ENCODE results near the gene ELANE.
"Not testable (repeated sequence)": the region's sequence is repeated elsewhere in the genome, so short reads cannot be mapped to it uniquely, and the experiment has no call there.

ELANE gene

DNA sequence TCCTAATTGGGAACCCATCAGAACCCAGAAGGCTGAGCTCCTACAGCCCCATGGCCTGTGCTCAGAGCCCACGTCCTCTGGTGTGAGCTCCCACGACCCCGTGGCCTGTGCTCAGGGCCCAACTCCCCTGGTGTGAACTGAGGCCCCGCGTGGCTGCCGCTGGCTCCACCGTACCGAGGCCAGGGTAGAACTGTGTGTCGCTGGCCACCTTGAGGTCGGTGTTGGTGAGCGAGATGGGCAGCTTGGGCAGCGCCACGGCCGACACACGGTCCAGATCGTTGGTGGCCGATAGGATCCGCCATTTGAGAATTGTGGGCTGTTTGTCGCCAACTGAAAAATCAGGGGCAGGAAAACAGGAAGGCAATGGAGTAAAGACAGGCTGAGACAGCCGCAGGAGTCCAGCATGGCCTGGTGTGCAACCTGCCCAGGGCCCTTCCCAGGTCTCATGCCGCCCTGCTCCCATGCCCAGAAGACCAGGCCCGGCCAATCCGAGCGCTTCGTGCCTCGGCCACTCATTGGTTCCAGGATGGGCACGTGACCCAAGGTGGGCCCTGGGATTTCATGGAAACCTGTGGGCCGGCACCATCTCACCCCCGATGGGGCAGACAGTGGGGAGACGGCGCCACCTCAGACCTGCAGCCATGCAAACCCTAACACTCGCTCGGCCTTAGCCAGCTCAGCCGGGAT is 29.4 kb downstream of the ELANE start:
- DNase-seq = no peak

- DNase-seq = no peak
Measured at GRCh38 chr19:882871-883497, 30.9 kb downstream of the ELANE start.

- DNase-seq = no peak
Measured at GRCh38 chr19:883661-884211, 31.6 kb downstream of the ELANE start.

- DNase-seq = no peak
Measured at GRCh38 chr19:884420-885211, 32.5 kb downstream of the ELANE start.

DNA sequence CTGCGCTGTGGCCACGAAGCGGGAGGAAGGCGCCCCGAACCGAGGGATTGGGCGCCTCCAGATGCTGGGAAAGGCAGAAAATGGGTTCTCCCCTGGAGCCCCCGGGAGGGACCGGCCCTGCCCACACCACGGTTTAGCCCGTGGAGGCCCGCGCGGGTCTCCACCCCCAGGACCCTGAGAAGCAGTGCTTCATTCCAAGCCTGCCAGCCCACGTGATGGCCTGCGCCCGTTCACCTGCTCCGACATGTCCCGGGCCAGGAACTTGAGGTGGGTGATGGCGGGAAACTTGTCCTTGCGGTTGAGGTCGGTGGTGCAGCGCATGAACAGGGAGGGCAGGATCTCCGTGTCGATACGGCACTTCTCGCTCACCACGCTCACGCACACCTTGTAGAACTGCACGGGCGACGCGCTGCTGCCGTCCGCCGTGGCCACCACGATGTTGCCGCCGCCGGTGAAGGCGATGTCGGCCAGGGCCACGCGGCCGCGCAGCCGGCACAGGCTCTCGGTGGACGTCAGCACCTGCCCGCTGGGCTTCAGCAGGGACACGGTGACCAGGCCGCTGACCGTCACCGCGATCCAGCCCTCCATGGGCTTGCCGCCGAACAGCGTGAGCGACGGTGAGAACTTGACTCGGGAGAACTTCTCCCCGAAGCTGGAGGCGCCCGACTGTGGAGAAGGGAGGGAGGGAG is 33.6 kb downstream of the ELANE start:
- DNase-seq = no peak

DNA sequence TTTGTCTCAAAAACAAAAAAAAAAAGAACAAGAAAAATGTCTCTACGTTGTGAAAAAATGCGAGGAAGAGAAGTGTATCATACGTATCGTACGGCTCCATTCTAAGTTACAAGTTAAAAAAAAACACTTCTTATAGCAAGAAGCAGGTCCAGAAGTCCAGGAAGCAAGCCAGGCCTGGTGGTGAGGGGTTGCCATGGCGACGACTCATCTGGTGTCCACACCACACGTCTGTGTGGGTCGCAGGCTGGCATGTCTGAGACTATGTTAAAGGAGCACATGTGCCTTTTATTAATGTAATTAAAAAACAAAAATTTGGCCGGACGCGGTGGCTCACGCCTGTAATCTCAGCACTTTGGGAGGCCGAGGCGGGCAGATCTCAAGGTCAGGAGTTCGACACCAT is 35.0 kb downstream of the ELANE start:
- DNase-seq = no peak

DNA sequence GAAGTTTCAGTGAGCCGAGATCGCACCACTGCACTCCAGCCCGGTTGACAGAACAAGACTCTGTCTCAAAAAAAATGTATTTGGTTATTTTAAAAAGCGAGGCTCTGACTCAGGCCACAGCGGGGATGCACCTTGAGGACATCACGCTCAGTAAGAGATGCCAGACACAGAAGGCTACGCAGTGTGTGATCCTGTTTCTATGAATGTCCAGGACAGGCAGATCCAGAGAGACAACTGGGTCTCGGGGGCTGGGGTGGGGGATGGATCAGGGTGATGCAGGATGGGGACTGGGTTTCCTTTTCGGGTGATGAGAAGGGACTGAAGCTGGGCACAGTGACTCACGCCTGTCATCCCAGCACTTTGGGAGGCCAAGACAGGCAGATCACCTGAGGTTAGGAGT is 35.5 kb downstream of the ELANE start:
- DNase-seq = no peak

GRCh38 chr19:888581-889385 is 36.7 kb downstream of the ELANE start:
- DNase-seq = peak; percentile 30 to 41

- no peak for DNase-seq
Measured at GRCh38 chr19:889662-890295, 37.7 kb downstream of the ELANE start.

DNA sequence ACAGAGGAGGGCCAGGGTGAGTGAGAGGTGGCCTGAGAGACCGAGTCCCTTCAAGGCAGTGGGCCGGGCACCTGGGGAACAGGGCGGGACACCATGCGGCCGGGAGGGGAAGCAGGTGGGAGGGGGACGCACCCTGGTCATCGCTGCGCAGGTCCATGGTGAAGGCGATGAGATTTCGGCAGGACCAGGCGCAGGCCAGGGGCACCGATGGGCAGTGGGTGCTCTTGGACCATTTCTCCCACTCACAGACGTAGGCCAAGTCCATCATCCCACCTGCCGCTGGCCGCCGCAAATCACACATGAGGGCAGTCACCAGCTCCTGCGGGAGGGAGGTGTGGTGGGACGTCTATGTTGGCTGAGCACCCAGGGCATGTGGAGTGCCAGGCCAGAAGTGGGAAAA is 38.7 kb downstream of the ELANE start:
- no peak for DNase-seq

- DNase-seq = not testable (repeated sequence)
Measured at GRCh38 chr19:891421-892200, 39.5 kb downstream of the ELANE start.

DNA sequence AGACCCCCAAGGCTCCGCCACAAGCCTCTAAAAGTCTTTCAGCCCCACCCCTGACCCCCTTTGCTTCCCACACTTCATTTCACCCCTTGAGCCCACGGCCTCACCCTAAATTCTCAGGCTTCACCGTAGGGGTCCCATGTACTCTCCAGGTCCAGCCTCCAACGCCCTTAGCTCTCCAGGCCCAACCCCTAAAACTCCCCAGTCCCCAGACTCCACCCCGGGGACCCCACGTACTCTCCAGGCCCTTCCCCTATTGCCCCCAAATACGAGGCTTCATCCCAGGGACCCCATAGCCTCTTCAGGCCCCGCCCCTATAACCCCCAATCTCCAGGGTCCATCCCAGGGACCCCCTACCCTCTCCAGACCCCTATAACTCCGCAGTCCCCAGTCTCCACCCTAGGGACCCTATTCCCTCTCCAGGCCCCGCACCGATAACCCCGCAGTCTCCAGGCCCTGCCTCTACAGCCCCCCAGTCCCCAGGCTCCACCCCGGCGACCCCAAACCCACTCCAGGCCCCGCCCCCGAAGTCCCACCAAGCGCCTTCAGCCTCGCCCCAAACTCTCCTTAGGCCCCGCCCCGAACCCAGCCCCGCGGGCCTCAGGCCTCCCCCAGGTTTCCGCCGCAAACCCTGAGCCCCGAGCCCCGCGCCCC is 40.3 kb downstream of the ELANE start:
- DNase-seq = no peak

GRCh38 chr19:892894-893689 is 41.0 kb downstream of the ELANE start, which contains the start of the genes MED16 and RNU6-9:
Gene MED16 (minus strand): TSS chr19:893187. CDS start chr19:891131, 2,056 bp downstream.
Gene RNU6-9 (plus strand): TSS chr19:893484.
- peak; percentile 83 to 86 for DNase-seq

- DNase-seq = no peak
Measured at GRCh38 chr19:896434-896833, 44.3 kb downstream of the ELANE start.

DNA sequence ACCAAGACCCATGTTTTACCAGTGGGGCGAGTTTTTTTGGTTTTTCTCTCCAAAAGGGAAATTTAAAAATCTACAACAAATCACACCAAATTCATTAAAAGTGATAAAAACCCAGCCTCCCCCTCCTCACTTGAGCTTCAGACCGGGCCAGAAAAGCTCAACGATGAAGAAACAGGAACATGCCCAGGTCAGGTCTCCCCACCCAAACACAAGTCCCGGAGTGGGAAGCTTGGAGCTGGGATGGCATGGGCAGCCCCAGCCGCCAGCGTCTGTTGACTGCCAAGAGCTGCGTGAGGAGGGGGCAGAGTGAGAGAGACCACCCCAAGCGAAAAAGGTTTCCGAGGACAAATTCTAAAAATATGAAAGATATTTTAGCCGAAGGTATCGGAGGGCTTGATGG is 44.9 kb downstream of the ELANE start:
- DNase-seq = no peak

GRCh38 chr19:897442-898039 is 45.4 kb downstream of the ELANE start:
- no peak for DNase-seq

GRCh38 chr19:898663-899062 is 46.6 kb downstream of the ELANE start:
- DNase-seq = no peak

DNA sequence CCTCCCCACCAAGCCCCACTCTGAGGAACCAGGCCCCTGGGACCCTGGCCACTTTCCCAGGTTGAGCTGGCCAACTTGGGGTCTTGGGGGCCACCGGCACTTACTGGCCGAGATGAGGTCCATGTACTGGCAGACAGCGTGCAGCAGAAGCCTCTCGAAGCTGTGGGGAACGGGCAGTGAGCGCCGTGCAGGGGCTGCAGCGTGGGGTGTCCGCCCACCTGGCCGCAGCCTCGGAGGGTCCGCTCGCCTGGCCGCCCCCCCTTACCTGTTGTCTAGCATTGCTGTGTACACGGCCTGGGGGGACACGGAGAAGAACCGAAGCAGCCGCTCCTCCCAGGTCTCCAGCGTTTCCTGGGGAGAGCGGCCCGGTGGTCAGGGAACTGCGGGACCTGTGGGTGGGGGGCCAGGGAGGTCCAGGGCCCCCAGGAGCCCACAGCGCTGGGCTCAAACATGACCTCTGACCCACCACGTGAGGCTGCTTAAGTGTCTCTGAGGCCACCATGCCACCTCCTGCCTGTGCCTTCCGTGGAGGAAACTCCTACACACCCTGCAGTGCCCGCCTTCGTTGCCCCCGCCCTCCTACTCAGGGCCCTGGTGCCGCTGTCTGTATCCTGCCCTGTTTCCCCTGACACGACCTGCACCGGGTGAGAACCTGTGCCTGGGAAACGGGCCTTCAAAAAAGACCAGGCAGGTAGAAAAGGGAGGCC is 47.4 kb downstream of the ELANE start:
- DNase-seq = no peak

DNA sequence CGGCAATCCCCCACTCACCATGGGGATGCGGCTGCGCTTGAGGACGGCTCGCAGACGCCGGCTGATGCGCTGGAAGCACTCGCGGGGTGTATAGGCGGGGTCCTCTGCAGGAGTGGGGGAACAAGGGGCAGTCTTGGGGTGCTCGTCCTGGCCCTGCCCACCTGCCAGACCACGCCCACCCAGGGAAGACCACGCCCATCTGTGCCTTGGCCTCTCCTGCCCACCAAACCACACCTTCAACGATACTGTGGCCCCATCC is 47.9 kb downstream of the ELANE start:
- DNase-seq = no peak

Data from activated CD4-positive, alpha-beta T cell treated with anti-CD3 and anti-CD28 coated beads, Interleukin-2, amount 50 U/mL, for 4 hours (primary cell).